K562 (cell line): ENCODE measurements around the gene SYNGR4. TPM values are rescaled to one million over a fixed set of nuclear protein-coding genes. Genes with fewer than 3 reads are reported as not detected.

Experiments used
- ATAC-seq: fragments of 200-7000 bp; cut with Tn5 transposase; 3 replicates; pipeline ENCODE4 v1.9.1; 2020; ENCODE audit warnings: moderate library complexity
- BruUV-seq: library from RNA; stranded (reverse); fragments of 400-500 nt; replicated peaks from 2 replicates; lab custom pipeline; 2021; lab: Mats Ljungman, UMichigan
- CTCF ChIA-PET: fragments of 300-600 bp; formaldehyde crosslinking; extraction: SDS; loops from one replicate; lab custom pipeline; 2021; ENCODE audit warnings: low intra/inter-chr PET ratio; lab: Yijun Ruan, JAX
- POLR2A ChIA-PET: fragments of 300-600, 350-650 bp; sonication (Branson Sonifier 250); formaldehyde crosslinking; extraction: SDS; loops from one replicate; lab custom pipeline; 2021; ENCODE audit warnings: antibody characterized with exemption, inconsistent platforms; lab: Yijun Ruan, JAX
- DNase-seq, 4 experiments: peaks; one replicate each; pipeline versions ENCODE4 v3.0.0 to v3.0.0-alpha.2; 2011 to 2018; ENCODE audit warnings: low spot score in 3 of 4, mixed read lengths in 3 of 4; ENCODE audit errors: extremely low read depth in 1 of 4
- FAIRE-seq: peaks from 2 replicates; lab custom pipeline; 2011; peaks lifted over from hg19 to GRCh38; lab: Jason Lieb, UNC
- H2AFZ ChIP-seq: 2 replicates; pipeline ENCODE4 v1.6.0; 2011; ENCODE audit warnings: low read depth, low read length, control low read depth, inconsistent platforms
- H3K27ac ChIP-seq: fragments of 200-600 bp; 3 replicates; pipeline ENCODE4 v1.8.0; 2011; ENCODE audit warnings: low read depth, mild to moderate bottlenecking, control low read depth, inconsistent platforms, low read length, moderate library complexity, mixed read lengths; ENCODE audit errors: extremely low read depth
- H3K27me3 ChIP-seq, 2 experiments: fragments of 300-600 bp in 1 of 2; 2 replicates in 1 of 2; 3 replicates in 1 of 2; pipeline versions ENCODE4 v1.6.0 to v1.8.0; 2011; ENCODE audit warnings: inconsistent platforms in 2 of 2, low read length in 2 of 2, mild to moderate bottlenecking in 1 of 2, mixed read lengths in 1 of 2, moderate library complexity in 1 of 2; ENCODE audit not compliant: control insufficient read depth in 2 of 2, insufficient read depth in 2 of 2
- H3K36me3 ChIP-seq: fragments of 300-600 bp; 3 replicates; pipeline ENCODE4 v1.8.0; 2011; ENCODE audit warnings: mild to moderate bottlenecking, low read length, inconsistent platforms; ENCODE audit not compliant: control insufficient read depth, insufficient read depth
- H3K4me1 ChIP-seq, 2 experiments: fragments of 200-600 bp in 1 of 2; replicated peaks in 1 of 2; 2 replicates in 1 of 2; 3 replicates in 1 of 2; pipeline versions ENCODE4 v1.5.1 to v1.8.0; 2011; ENCODE audit warnings: inconsistent platforms in 2 of 2, low read length in 2 of 2, mild to moderate bottlenecking in 1 of 2, mixed read lengths in 1 of 2, moderate library complexity in 1 of 2; ENCODE audit not compliant: control insufficient read depth in 2 of 2, insufficient read depth in 2 of 2
- H3K4me2 ChIP-seq: 2 replicates; pipeline ENCODE4 v1.6.1; 2011; ENCODE audit warnings: low read length, control low read depth, inconsistent platforms, mixed read lengths; ENCODE audit not compliant: insufficient read depth
- H3K4me3 ChIP-seq: fragments of 200-600 bp; sonication (generic), shearing (Covaris generic); 2 replicates; pipeline ENCODE4 v1.5.1; 2016; ENCODE audit warnings: control low read depth, inconsistent platforms
- H3K79me2 ChIP-seq: fragments of 200-600 bp; 3 replicates; pipeline ENCODE4 v1.8.0; 2011; ENCODE audit warnings: low read length, inconsistent platforms; ENCODE audit not compliant: control insufficient read depth, insufficient read depth
- H3K9ac ChIP-seq, 2 experiments: 2 replicates each; pipeline versions ENCODE4 v1.6.0 to v1.6.1; 2011; ENCODE audit warnings: low read depth in 2 of 2, low read length in 2 of 2, control low read depth in 1 of 2, inconsistent platforms in 1 of 2, mild to moderate bottlenecking in 1 of 2, mixed read lengths in 1 of 2; ENCODE audit not compliant: insufficient read depth in 1 of 2
- H3K9me1 ChIP-seq: one replicate; pipeline ENCODE4 v1.6.0; 2011; ENCODE audit warnings: inconsistent platforms, mild to moderate bottlenecking, low read length, moderate library complexity; ENCODE audit not compliant: control insufficient read depth, insufficient read depth
- H3K9me3 ChIP-seq: replicated peaks from 2 replicates; pipeline ENCODE4 v1.5.1; 2011; ENCODE audit warnings: low read depth, low read length, inconsistent platforms; ENCODE audit not compliant: control insufficient read depth, insufficient read depth
- H4K20me1 ChIP-seq: replicated peaks from 2 replicates; pipeline ENCODE4 v1.6.1; 2011; ENCODE audit warnings: low read length, inconsistent platforms, mixed read lengths; ENCODE audit not compliant: control insufficient read depth, insufficient read depth
- CBX2 ChIP-seq: fragments of 200-600 bp; sonication (generic); IDR thresholded peaks from one replicate; pipeline ENCODE4 v1.6.1; 2012; ENCODE audit warnings: mild to moderate bottlenecking, low read length, inconsistent platforms; ENCODE audit not compliant: insufficient read depth, poor library complexity, severe bottlenecking
- ESRRA ChIP-seq: fragments of 450-650 bp; IDR thresholded peaks from 2 replicates; pipeline ENCODE4 v1.6.1; 2014; ENCODE audit warnings: low read depth, mild to moderate bottlenecking, moderate library complexity, borderline replicate concordance
- GTF2F1 ChIP-seq: IDR thresholded peaks from 2 replicates; pipeline ENCODE4 v1.6.1; 2011; ENCODE audit warnings: low read depth, low read length, improper control_type of control experiment
- TCF3 ChIP-seq: sonication (generic); formaldehyde crosslinking; IDR thresholded peaks from 2 replicates; pipeline ENCODE4 v1.4.0; 2020; ENCODE audit warnings: mild to moderate bottlenecking, missing genetic modification reagents
- ZC3H11A ChIP-seq: IDR thresholded peaks from 2 replicates; pipeline ENCODE4 v1.6.1; 2012; ENCODE audit warnings: low read depth, low read length, improper control_type of control experiment
- ZNF121 ChIP-seq: sonication (generic); formaldehyde crosslinking; conservative IDR thresholded peaks from 2 replicates; pipeline ENCODE4 v1.8.0; 2022; ENCODE audit warnings: missing genetic modification reagents
- WGBS: fragments of 100-300 bp; shearing (Covaris generic); methylation state at CpG from one replicate; pipeline ENCODE4 v1.1.6; 2016; ENCODE audit warnings: low coverage, mixed read lengths; ENCODE audit not compliant: insufficient coverage; ENCODE audit errors: missing lambda C conversion rate; 5-methylcytosine and 5-hydroxymethylcytosine counted together
- in situ Hi-C: fragments of 300-500 bp; cut with MboI; formaldehyde crosslinking; loops from 4 replicates; pipeline ENCODE4 v1.15.0; 2018; ENCODE audit warnings: inconsistent platforms, mixed read lengths
- intact Hi-C: fragments of 100-400 bp; cut with micrococcal nuclease; formaldehyde crosslinking; loops from 2 replicates; pipeline ENCODE4 v1.14.2; 2022
- polyA plus RNA-seq, 8 experiments: library from polyadenylated mRNA; depleted of rRNA in 4 of 8; stranded (reverse) in 5 of 8; unstranded in 3 of 8; fragments of >200 nt; fragmentation: Nextera tagmentation in 2 of 8; fragmentation: Illumina TruSeq in 1 of 8; extraction: Ambion mirVana in 2 of 8; extraction: Trizol in 1 of 8; gene quantifications; 2 replicates each; pipeline versions ENCODE4 v1.2.1 to v1.2.3, GENCODE V29; 2011 to 2014; ENCODE audit warnings: inconsistent platforms in 1 of 8, missing spikeins in 1 of 8
- total RNA-seq, 7 experiments: library from RNA; depleted of rRNA in 6 of 7; stranded (reverse); fragments of >200 nt in 6 of 7; fragmentation: Illumina TruSeq in 2 of 7; extraction: Trizol in 2 of 7; gene quantifications; 2 replicates each; pipeline versions ENCODE4 v1.2.1 to v1.2.3, GENCODE V29; 2011 to 2021; ENCODE audit warnings: low replicate concordance in 1 of 7

SYNGR4 gene
- total and polyA plus RNA-seq, 9 of the 15 experiments (the other 6 are each of a cell fraction or from before 2014, with no cell fraction given), result 0.07 to 0.14 TPM; not detected in 7

DNA sequence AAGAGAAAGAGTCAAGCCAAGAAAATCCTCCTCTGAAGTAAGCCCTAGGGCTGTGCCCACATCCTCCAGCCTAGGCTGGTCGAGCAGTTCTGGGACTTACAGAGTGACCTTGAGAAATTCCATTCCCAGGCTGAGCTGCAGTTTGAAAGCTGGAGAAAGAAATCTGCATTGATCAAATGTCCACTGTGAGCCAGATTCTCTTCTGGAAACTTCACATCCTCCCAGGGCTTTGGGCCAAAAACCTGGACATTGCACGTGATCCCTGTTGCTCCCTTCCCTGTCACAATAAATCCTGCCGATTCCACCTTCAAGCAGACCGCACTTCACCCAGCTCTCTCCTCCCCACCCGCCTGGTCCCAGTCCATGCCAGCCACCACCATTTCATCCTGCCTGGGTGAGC, 16.1 kb upstream of the SYNGR4 start (continued):
- no peak for TF ChIP-seq ZC3H11A
- TF ChIP-seq ESRRA, result no peak

DNA sequence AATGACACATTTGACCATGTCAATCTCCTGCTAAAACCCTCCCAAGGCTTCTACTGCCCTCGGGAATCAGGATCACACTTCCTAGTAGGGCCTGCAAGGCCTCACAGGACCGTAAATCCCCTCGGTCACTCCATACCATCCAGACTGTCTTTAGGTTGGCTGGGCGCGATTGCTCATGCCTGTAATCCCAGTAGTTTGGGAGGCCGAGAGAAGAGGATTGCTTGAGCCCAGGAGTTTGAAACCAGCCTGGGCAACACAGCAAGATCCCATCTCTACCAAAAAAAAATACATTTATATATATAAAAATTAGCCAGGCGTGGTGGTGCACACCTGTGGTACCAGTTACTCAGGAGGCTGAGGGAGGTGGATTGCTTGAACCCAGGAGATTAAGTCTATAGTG, 15.4 kb upstream of the SYNGR4 start:
- 81% methylated on average over 7 of the region's 7 CpGs for WGBS
- Histone ChIP-seq H3K9ac (no peak overlapping the region), H3K79me2 (no peaks in the 10 kb centered on the region), H3K27ac (no peak overlapping the region), H3K4me1 (peaks cover 3 to 8% of the 10 kb centered on the region in 2 experiments; a peak in 3 of 5 replicates), H3K9me3 (no peaks in the 10 kb centered on the region), H3K4me2 (no peak overlapping the region), H3K36me3 (no peaks in the 10 kb centered on the region), H3K27me3 (no peaks in the 10 kb centered on the region), H4K20me1 (no peaks in the 10 kb centered on the region), H3K9me1 (no peaks in the 10 kb centered on the region), H2AFZ (no peak overlapping the region), H3K4me3 (no peak overlapping the region)
- no TSS peak for BruUV-seq
- intact Hi-C loops, result no loop called here
- ChIA-PET POLR2A (interaction anchor here (0.6 kb wide), 1 partner anchor 40 kb away, joined by 3 read pairs; no protein-coding TSS in a partner anchor), CTCF (no interaction called here)
- FAIRE-seq (no peak), DNase-seq (no peak), ATAC-seq (no peak)
- in situ Hi-C loops, result loop anchor here (5.0 kb wide), 1 partner anchor 46 kb away; no protein-coding TSS in a partner anchor
- TF ChIP-seq ZNF121 (peak; percentile 85), CBX2 (no peak)

DNA sequence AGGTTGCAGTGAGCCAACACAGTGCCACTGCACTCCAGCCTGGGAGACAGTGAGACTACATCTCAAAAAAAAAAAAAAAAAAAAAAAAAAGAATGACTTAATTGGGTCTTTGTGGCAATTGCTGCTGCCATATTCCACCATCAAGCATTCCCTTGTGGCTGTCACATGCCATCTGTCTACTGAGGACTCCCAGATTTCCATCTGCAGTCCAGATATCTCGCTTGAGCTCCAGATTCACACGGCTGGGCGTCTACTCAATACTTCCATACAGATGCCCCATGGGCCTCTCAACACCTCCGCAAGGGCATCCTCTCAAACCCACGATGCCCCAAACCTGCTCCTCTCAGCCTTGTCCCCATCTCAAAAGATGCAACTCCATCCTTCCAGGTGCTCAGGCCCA, 13.3 kb upstream of the SYNGR4 start:
- H3K9me3 ChIP-seq, result no peaks in the 10 kb centered on the region
- peaks cover 9 to 13% of the 10 kb centered on the region in 2 experiments; a peak in 4 of 5 replicates for H3K4me1 ChIP-seq
- no peaks in the 10 kb centered on the region for H3K79me2 ChIP-seq
- no TSS peak for BruUV-seq
- DNase-seq, result no peak
- 63% methylated on average over 5 of the region's 5 CpGs for WGBS
- no peak for ATAC-seq
- H2AFZ ChIP-seq, result no peak overlapping the region
- intact Hi-C loops (loop anchor here (1.0 kb wide), 1 partner anchor 233 kb away; no protein-coding TSS in a partner anchor), in situ Hi-C loops (no loop called here)
- H3K4me2 ChIP-seq, result no peak overlapping the region
- no peaks in the 10 kb centered on the region for H3K9me1 ChIP-seq
- CTCF ChIA-PET, result no interaction called here
- FAIRE-seq, result no peak
- H3K27ac ChIP-seq, result no peak overlapping the region
- TF ChIP-seq GTF2F1 (no peak), TCF3 (CRISPR knock-in tag) (no peak)
- no peaks in the 10 kb centered on the region for H4K20me1 ChIP-seq
- no peak overlapping the region for H3K9ac ChIP-seq
- H3K36me3 ChIP-seq, result no peaks in the 10 kb centered on the region
- no peaks in the 10 kb centered on the region for H3K27me3 ChIP-seq
- POLR2A ChIA-PET, result interaction anchor here (0.6 to 1.0 kb wide), 3 partner anchors 12 to 65 kb away, joined by 3 to 8 read pairs (median 4); partner anchors contain the start of gene TMEM143
- no peak overlapping the region for H3K4me3 ChIP-seq
